Posterior vena cava (tissue), 2 donors: ENCODE measurements around the gene AACS. TPM values are rescaled to one million over a fixed set of nuclear protein-coding genes. Genes with fewer than 3 reads are reported as not detected.
"Not testable (repeated sequence)": the region's sequence is repeated elsewhere in the genome, so short reads cannot be mapped to it uniquely, and the experiment has no call there.

Experiments used
- DNase-seq: peaks from one replicate; pipeline ENCODE4 v3.0.0-alpha.2; 2020; ENCODE audit warnings: low spot score
- intact Hi-C, 2 donors: fragments of 100-400 bp; cut with DNase I; formaldehyde crosslinking; loops; one replicate each; pipeline versions ENCODE4 v1.14.1 to v1.14.2; 2022 to 2023
- total RNA-seq, 2 donors: library from RNA; stranded (reverse); fragmentation: NEBNext Ultra II Directional; extraction: Animal tissue kit (Norgen Biotek cat#: 25700); gene quantifications; one replicate each; pipeline ENCODE4 v1.2.1, GENCODE V29; 2021
- donor health status: DM: yes; HTN: yes; CAD: no.
- donor health status: DM: yes; HTN: yes; CAD: no.

AACS gene
- total RNA-seq, 2 donors from 2014 or later = 9.7 to 11.7 TPM

DNA sequence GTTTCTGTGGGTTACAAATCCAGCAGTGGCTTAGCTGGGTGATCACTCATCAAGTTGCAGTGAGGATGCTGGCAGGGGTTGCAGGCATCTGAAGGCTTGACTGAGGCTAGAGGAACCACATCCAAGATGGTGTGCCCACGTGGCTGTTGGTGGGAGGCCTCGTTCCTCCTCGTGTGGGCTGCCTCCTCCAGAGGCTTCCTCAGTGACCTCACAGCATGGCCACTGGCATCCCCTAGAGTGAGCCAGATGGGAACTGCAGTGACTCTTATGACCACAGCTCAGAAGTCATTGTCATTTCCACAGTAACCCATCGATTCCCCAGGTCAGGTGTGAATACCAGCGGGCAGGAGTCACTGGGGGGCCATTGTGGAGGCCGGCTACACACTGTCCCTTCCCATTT lies 17.8 kb downstream of the AACS start:
- no peak for DNase-seq
- intact Hi-C loops = no loop called here

DNA sequence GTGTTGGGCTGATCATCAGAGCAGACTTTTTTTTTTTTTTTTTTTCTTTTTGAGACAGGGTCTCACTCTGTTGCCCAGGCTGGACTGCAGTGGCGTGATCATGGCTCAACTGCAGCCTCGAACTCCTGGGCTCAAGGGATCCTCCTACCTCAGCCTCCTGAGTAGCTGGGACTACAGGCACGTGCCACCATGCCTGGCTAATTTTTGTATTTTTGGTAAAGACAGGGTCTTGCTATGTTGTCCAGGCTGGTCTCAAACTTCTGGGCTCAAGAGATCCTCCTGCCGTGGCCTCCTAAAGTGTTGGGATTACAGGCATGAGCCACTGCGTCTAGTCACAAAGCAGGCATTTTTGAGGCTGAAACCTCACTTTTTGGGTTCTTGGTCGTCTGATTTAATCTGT lies 23.0 kb downstream of the AACS start:
- intact Hi-C loops = not testable (repeated sequence)

DNA sequence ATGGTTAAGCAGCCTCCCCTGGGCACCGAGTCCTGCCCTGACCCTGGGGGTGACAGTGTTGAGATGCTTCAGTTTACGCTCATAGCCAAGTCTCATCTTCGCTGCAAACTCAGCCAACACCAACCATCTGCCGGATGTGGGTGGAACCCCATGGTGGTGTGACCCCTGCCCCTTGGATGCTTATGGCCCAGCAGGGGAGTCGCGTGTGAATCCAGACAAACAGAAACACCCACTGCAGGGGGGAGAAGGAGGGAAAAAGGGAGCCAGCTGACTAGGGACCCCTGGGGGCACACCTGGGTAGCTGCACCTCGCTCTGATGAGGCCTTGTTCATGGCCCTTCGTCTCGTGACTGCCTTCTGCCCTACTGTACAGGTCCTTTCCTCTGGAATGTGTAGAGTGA lies 23.8 kb downstream of the AACS start:
- intact Hi-C loops = no loop called here
- DNase-seq = no peak

More for the DNA sequence above, 23.0 kb downstream of the AACS start:
- not testable (repeated sequence) for DNase-seq

- DNase-seq = no peak
- intact Hi-C loops = no loop called here
Measured at GRCh38 chr12:125089626-125090025, 24.4 kb downstream of the AACS start.

DNA sequence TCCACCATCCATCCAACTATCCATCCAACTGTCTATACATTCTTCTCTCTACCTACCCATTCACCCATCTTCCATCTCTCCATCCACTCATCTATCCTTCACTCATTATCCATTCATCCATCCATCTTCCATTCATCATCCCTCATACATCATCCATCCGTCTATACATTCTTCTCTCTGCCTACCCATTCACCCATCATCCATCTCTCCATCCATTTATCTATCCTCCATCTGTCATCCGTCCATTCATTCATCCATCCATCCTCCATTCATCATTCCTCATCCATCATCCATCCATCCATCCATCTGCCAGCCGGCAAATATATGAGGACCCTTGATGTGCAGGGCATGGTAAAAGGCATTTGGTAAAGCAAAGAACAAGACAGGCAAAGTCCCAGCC lies 25.2 kb downstream of the AACS start:
- no peak for DNase-seq
- intact Hi-C loops = no loop called here

- DNase-seq = no peak
- intact Hi-C loops = no loop called here
Measured at GRCh38 chr12:125091401-125091800, 26.2 kb downstream of the AACS start.

DNA sequence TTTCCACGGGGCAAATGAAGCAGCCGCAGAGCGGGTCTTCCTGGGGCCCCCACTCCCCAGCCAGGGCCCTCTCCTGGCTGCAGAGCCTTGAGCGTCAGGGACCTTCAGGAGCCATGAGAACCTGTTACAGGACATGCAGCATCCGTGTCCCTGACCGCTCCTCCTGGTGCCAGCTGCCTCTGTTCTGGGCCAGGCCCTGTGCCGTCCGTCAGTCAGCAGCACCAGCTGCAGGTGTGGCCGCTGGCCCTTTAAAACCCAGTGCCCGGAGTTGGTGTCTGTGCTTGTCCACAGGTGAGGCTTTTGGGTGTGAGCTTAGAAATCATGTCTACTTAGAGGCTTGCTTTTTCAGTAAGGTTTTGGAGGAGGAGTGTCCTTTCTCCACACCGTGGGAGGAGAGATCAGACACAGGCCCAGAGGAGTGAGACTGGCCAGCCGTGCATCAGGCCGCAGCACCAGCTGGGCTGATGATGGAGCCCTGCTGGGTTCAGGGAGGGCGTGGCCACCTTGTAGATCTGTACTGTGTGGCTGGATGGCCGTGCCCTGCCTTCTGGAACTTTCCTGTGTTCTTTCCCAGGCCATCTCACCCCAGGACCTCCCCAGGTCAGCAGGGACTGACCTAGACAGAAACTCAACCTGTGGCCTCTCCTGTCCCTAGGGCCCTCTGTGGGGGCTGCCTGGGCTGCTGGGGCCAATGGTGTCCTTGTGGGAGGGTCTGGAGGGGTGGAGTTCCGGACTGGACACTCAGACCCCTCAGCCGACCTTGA lies 27.1 kb downstream of the AACS start:
- DNase-seq = no peak
- intact Hi-C loops = no loop called here

- intact Hi-C loops = no loop called here
- DNase-seq = no peak
Measured at GRCh38 chr12:125092872-125093680, 27.8 kb downstream of the AACS start.

- no peak for DNase-seq
- intact Hi-C loops = no loop called here
Measured at GRCh38 chr12:125093681-125094330, 28.6 kb downstream of the AACS start.

DNA sequence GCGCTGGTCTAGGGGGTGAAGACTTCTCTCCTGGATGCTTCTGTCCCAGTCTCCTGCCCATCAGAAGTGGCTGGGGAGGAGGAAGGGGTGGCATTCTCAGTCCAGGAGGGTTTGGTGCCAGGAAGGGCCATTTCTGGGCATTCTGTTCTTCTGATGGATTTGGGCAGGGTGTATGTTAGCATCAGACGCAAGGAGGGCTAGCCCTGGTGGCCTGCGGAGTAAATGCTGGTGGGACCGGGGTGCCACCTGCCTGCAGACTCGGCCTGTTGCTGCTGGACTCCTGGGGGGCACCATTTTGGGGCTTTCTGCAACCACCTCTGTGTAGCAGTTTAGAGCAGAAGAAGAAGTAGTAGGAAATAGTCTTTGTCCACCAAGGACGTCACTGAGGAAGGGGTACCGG lies 31.7 kb downstream of the AACS start:
- DNase-seq = no peak
- intact Hi-C loops = no loop called here

DNA sequence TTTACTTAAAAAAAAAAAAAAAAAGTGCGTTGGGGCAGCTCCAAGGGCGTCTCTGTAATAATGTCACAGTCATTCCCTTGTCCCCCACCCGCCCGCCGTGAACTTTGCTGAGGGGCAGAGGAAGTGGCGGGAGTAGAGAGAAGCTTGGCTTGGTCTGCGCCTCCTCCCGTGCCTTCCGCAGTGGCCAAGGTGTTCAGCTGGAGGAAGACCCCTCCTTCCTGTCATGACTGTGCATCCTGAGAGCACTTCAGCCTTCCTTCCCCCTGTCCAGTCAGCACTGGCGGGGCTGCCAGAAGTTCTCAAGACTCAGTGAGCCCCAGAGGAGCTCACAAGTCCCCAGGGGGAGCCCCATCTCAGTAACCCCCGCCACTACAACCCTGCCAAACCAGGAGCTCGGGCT lies 32.2 kb downstream of the AACS start:
- no peak for DNase-seq
- intact Hi-C loops = no loop called here

GRCh38 chr12:125098676-125099408 lies 33.6 kb downstream of the AACS start:
- intact Hi-C loops = no loop called here
- no peak for DNase-seq

- intact Hi-C loops = no loop called here
Measured at GRCh38 chr12:125099409-125099782, 34.2 kb downstream of the AACS start.

GRCh38 chr12:125100551-125101434 lies 35.6 kb downstream of the AACS start:
- no peak for DNase-seq
- intact Hi-C loops = no loop called here

More at GRCh38 chr12:125099409-125099782, 34.2 kb downstream of the AACS start:
- no peak for DNase-seq

GRCh38 chr12:125104982-125105381 lies 39.7 kb downstream of the AACS start:
- DNase-seq = no peak
- intact Hi-C loops = no loop called here

DNA sequence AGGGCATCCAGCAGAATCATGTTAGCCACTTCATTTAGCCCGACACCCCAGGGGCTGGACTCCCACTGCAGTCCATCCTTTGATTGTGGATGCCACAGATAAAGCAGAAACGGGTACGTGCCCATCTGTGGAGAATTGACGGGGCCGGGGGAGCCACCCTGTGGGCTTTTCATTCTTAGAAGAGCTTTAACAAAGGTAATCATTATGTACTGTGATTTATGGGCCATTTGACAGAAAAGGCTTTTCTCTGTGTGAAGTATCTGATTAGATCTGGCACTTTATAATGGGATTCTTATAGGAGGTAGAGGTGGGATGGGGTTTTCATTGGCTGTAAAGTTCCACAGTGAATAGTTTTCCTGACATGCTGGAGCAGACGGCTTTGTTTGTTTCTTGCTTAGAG lies 40.4 kb downstream of the AACS start:
- no peak for DNase-seq
- intact Hi-C loops = no loop called here

GRCh38 chr12:125110641-125111360 lies 45.6 kb downstream of the AACS start:
- intact Hi-C loops = no loop called here
- DNase-seq = no peak

- intact Hi-C loops = no loop called here
- DNase-seq = no peak
Measured at GRCh38 chr12:125111403-125111802, 46.2 kb downstream of the AACS start.
